ENCODE data around the gene PIK3AP1.
A peak's percentile ranks its signal among the peaks of the same experiment; 100 is the strongest.
"Not testable (repeated sequence)": the region's sequence is repeated elsewhere in the genome, so short reads cannot be mapped to it uniquely, and the experiment has no call there.

The PIK3AP1 gene

GRCh38 chr10:96720422-96721206, at the start of gene PIK3AP1:
Gene PIK3AP1, minus strand, starts transcription at chr10:96720514. Its CDS starts 120 bp downstream, at chr10:96720394.
- DNase-seq = peak; percentile 77

GRCh38 chr10:96768136-96768535, 47.8 kb upstream of the PIK3AP1 start:
- DNase-seq = no peak

GRCh38 chr10:96767611-96768010, 47.3 kb upstream of the PIK3AP1 start:
- no peak for DNase-seq

- DNase-seq = peak; percentile 81
Observed at GRCh38 chr10:96765406-96766240, 45.3 kb upstream of the PIK3AP1 start.

- DNase-seq = peak; percentile 49
Observed at GRCh38 chr10:96764425-96765060, 44.2 kb upstream of the PIK3AP1 start.

- DNase-seq = no peak
Observed at GRCh38 chr10:96758423-96758822, 38.1 kb upstream of the PIK3AP1 start.

GRCh38 chr10:96756111-96756903, 36.0 kb upstream of the PIK3AP1 start:
- no peak for DNase-seq

GRCh38 chr10:96753956-96754355, 33.6 kb upstream of the PIK3AP1 start:
- no peak for DNase-seq

- DNase-seq = no peak
Observed at GRCh38 chr10:96752375-96752774, 32.1 kb upstream of the PIK3AP1 start.

GRCh38 chr10:96750316-96750715, 30.0 kb upstream of the PIK3AP1 start:
- DNase-seq = not testable (repeated sequence)

GRCh38 chr10:96747734-96748550, 27.6 kb upstream of the PIK3AP1 start:
- peak; percentile 38 for DNase-seq

- no peak for DNase-seq
Observed at GRCh38 chr10:96746503-96746902, 26.2 kb upstream of the PIK3AP1 start.

- DNase-seq = no peak
Observed at GRCh38 chr10:96745950-96746349, 25.6 kb upstream of the PIK3AP1 start.

GRCh38 chr10:96743988-96744585, 23.8 kb upstream of the PIK3AP1 start:
- DNase-seq = peak; percentile 57

GRCh38 chr10:96741557-96741956, 21.2 kb upstream of the PIK3AP1 start:
- not testable (repeated sequence) for DNase-seq

- no peak for DNase-seq
Observed at GRCh38 chr10:96740579-96741281, 20.4 kb upstream of the PIK3AP1 start.

- DNase-seq = no peak
Observed at GRCh38 chr10:96740141-96740540, 19.8 kb upstream of the PIK3AP1 start.

GRCh38 chr10:96737307-96737902, 17.1 kb upstream of the PIK3AP1 start:
- not testable (repeated sequence) for DNase-seq

- no peak for DNase-seq
Observed at GRCh38 chr10:96724621-96725020, 4.3 kb upstream of the PIK3AP1 start.

- no peak for DNase-seq
Observed at GRCh38 chr10:96721207-96721572, 876 bp upstream of the PIK3AP1 start.

Data from hematopoietic multipotent progenitor cell treated with erythropoietin and hydrocortisone succinate and interleukin-3 and kit ligand, for 8 days (in vitro differentiated cells).